GM23338 (cell line): ENCODE measurements around the gene KLF1. TPM values are rescaled to one million over a fixed set of nuclear protein-coding genes. Genes with fewer than 3 reads are reported as not detected.

Experiments used
- ATAC-seq: fragments of 200-7000 bp; cut with Tn5 transposase; 3 replicates; pipeline ENCODE4 v1.9.1; 2020
- DNase-seq: peaks from one replicate; pipeline ENCODE4 v3.0.0-alpha.2; 2015; ENCODE audit warnings: low spot score
- H2AFZ ChIP-seq: fragments of 200-600 bp; sonication (generic); 2 replicates; pipeline ENCODE4 v1.8.0; 2016; ENCODE audit warnings: antibody characterized with exemption, mild to moderate bottlenecking, moderate library complexity
- H3F3A ChIP-seq: fragments of 200-600 bp; sonication (generic); replicated peaks from 2 replicates; pipeline ENCODE4 v1.8.0; 2017; ENCODE audit warnings: antibody characterized with exemption, mixed run types, low read depth
- H3K27ac ChIP-seq: fragments of 200-600 bp; sonication (generic); 2 replicates; pipeline ENCODE4 v1.6.1; 2016; ENCODE audit warnings: low read depth
- H3K27me3 ChIP-seq: fragments of 200-600 bp; sonication (generic); 2 replicates; pipeline ENCODE4 v1.8.0; 2016; ENCODE audit warnings: mild to moderate bottlenecking, mixed run types, moderate library complexity; ENCODE audit not compliant: insufficient read depth
- H3K36me3 ChIP-seq: fragments of 200-600 bp; sonication (generic); 2 replicates; pipeline ENCODE4 v1.8.0; 2016; ENCODE audit warnings: mild to moderate bottlenecking; ENCODE audit not compliant: insufficient read depth
- H3K4me1 ChIP-seq: fragments of 200-600 bp; sonication (generic); 2 replicates; pipeline ENCODE4 v1.8.0; 2016; ENCODE audit warnings: mild to moderate bottlenecking, moderate library complexity; ENCODE audit not compliant: insufficient read depth
- H3K4me2 ChIP-seq: fragments of 200-600 bp; sonication (generic); 2 replicates; pipeline ENCODE4 v1.7.1; 2017; ENCODE audit warnings: mixed run types
- H3K4me3 ChIP-seq: fragments of 200-600 bp; sonication (generic); 2 replicates; pipeline ENCODE4 v1.6.1; 2016; ENCODE audit warnings: mixed run types
- H3K79me2 ChIP-seq: fragments of 200-600 bp; sonication (generic); replicated peaks from 2 replicates; pipeline ENCODE4 v1.8.0; 2017; ENCODE audit warnings: mild to moderate bottlenecking; ENCODE audit not compliant: insufficient read depth
- H3K9me2 ChIP-seq: fragments of 200-600 bp; sonication (generic); 2 replicates; pipeline ENCODE4 v1.8.0; 2017; ENCODE audit not compliant: insufficient read depth
- H4K20me1 ChIP-seq: fragments of 200-600 bp; sonication (generic); replicated peaks from 2 replicates; pipeline ENCODE4 v1.8.0; 2017; ENCODE audit warnings: mild to moderate bottlenecking; ENCODE audit not compliant: insufficient read depth
- H3K27ac Mint-ChIP-seq: 2 replicates; pipeline ENCODE4 v1.8.0; 2020; ENCODE audit warnings: inconsistent platforms, mild to moderate bottlenecking, moderate library complexity, mixed read lengths
- H3K27me3 Mint-ChIP-seq: 3 replicates; pipeline ENCODE4 v1.8.0; 2022; ENCODE audit warnings: low read depth, mild to moderate bottlenecking, moderate library complexity, mixed read lengths, inconsistent platforms; ENCODE audit not compliant: insufficient read depth, poor library complexity
- H3K36me3 Mint-ChIP-seq: 3 replicates; pipeline ENCODE4 v1.8.0; 2021; ENCODE audit warnings: low read depth, mild to moderate bottlenecking, inconsistent platforms, moderate library complexity, mixed read lengths
- H3K4me1 Mint-ChIP-seq: 3 replicates; pipeline ENCODE4 v1.8.0; 2020; ENCODE audit warnings: mild to moderate bottlenecking, inconsistent platforms, mixed read lengths
- H3K4me3 Mint-ChIP-seq: 3 replicates; pipeline ENCODE4 v1.8.0; 2021; ENCODE audit warnings: moderate library complexity, mild to moderate bottlenecking, inconsistent platforms, mixed read lengths
- H3K9me3 Mint-ChIP-seq: 3 replicates; pipeline ENCODE4 v1.8.0; 2020; ENCODE audit warnings: moderate library complexity, mild to moderate bottlenecking, inconsistent platforms, mixed read lengths
- CTCF ChIP-seq, 2 experiments: fragments of 200-600 bp in 1 of 2; sonication (generic) in 1 of 2; conservative IDR thresholded peaks; 2 replicates each; pipeline versions ENCODE4 v1.5.1 to v1.6.1; 2016 to 2017; ENCODE audit warnings: antibody characterized with exemption in 2 of 2, low read depth in 2 of 2, mild to moderate bottlenecking in 2 of 2, moderate library complexity in 1 of 2
- JUNB ChIP-seq: IDR thresholded peaks from one replicate; pipeline ENCODE4 v1.6.1; 2016; ENCODE audit warnings: antibody characterized with exemption; ENCODE audit not compliant: unreplicated experiment
- NANOG ChIP-seq: IDR thresholded peaks from 2 replicates; pipeline ENCODE4 v1.6.1; 2016; ENCODE audit warnings: antibody characterized with exemption, borderline replicate concordance
- POLR2AphosphoS5 ChIP-seq: IDR thresholded peaks from 2 replicates; pipeline ENCODE4 v1.6.1; 2016; ENCODE audit warnings: antibody characterized with exemption, low read depth
- STAT1 ChIP-seq: IDR thresholded peaks from one replicate; pipeline ENCODE4 v1.6.1; 2016; ENCODE audit warnings: antibody characterized with exemption; ENCODE audit not compliant: unreplicated experiment
- ZNF114 ChIP-seq: fragments of 250-450 bp; sonication (Bioruptor Pico); IDR thresholded peaks from 2 replicates; pipeline ENCODE4 v1.5.0; 2020; ENCODE audit warnings: mild to moderate bottlenecking, moderate library complexity
- ZNF331 ChIP-seq: fragments of 250-450 bp; sonication (Bioruptor Pico); IDR thresholded peaks from 2 replicates; pipeline ENCODE4 v1.5.0; 2020; ENCODE audit warnings: low read depth, mild to moderate bottlenecking, moderate library complexity
- polyA plus RNA-seq: library from polyadenylated mRNA; unstranded; fragments of >200 nt; fragmentation: Nextera tagmentation; extraction: Ambion mirVana; gene quantifications from 2 replicates; pipeline ENCODE4 v1.2.1, GENCODE V29; 2016
- total RNA-seq: library from RNA; depleted of rRNA; stranded (reverse); fragments of >200 nt; shearing (Covaris generic); gene quantifications from 2 replicates; pipeline ENCODE4 v1.2.3, GENCODE V29; 2014
- TF ChIP-seq, protein P1 (sequence below): fragments of 250-450 bp; sonication (Bioruptor Pico); IDR thresholded peaks from 2 replicates; pipeline ENCODE4 v1.5.0; 2020; ENCODE audit warnings: mild to moderate bottlenecking, moderate library complexity

Gene KLF1
- total and polyA plus RNA-seq, 2 experiments from 2014 or later: 0.74 to 1.1 TPM

DNA sequence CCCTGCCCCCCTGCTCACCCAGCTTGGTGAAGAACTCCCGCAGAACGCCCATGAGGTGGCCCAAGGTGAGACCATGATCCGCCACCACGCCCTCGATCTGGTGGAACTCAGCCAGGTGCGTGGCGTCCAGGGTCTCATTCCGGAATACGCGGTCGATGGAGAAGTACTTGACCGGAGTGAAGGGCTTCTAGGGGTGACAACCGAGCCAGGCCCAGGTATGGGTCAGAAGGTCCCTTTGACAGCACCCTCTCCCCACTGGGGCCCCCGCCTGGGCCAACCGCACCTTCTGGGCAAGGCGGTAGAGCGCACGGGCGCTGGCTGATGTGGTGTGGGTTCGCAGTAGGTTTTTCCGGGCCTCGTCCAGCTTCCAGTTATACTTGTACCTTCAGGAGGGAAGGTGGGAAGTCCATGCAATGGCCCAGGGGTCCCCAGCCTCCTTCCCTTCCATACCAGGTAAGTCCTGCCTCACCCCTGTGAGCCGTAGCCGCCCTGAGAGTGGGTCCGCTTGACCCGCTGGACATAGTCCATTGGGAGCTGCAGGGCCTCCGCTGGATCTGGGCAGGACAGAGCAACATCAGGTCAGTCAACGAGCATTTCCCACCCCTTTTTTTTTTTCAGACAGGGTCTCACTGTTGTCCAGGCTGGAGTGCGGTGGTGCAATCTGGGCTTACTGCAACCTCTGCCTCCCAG lies 37.8 kb upstream of the KLF1 start (continued):
- TF ChIP-seq, protein P1, sequence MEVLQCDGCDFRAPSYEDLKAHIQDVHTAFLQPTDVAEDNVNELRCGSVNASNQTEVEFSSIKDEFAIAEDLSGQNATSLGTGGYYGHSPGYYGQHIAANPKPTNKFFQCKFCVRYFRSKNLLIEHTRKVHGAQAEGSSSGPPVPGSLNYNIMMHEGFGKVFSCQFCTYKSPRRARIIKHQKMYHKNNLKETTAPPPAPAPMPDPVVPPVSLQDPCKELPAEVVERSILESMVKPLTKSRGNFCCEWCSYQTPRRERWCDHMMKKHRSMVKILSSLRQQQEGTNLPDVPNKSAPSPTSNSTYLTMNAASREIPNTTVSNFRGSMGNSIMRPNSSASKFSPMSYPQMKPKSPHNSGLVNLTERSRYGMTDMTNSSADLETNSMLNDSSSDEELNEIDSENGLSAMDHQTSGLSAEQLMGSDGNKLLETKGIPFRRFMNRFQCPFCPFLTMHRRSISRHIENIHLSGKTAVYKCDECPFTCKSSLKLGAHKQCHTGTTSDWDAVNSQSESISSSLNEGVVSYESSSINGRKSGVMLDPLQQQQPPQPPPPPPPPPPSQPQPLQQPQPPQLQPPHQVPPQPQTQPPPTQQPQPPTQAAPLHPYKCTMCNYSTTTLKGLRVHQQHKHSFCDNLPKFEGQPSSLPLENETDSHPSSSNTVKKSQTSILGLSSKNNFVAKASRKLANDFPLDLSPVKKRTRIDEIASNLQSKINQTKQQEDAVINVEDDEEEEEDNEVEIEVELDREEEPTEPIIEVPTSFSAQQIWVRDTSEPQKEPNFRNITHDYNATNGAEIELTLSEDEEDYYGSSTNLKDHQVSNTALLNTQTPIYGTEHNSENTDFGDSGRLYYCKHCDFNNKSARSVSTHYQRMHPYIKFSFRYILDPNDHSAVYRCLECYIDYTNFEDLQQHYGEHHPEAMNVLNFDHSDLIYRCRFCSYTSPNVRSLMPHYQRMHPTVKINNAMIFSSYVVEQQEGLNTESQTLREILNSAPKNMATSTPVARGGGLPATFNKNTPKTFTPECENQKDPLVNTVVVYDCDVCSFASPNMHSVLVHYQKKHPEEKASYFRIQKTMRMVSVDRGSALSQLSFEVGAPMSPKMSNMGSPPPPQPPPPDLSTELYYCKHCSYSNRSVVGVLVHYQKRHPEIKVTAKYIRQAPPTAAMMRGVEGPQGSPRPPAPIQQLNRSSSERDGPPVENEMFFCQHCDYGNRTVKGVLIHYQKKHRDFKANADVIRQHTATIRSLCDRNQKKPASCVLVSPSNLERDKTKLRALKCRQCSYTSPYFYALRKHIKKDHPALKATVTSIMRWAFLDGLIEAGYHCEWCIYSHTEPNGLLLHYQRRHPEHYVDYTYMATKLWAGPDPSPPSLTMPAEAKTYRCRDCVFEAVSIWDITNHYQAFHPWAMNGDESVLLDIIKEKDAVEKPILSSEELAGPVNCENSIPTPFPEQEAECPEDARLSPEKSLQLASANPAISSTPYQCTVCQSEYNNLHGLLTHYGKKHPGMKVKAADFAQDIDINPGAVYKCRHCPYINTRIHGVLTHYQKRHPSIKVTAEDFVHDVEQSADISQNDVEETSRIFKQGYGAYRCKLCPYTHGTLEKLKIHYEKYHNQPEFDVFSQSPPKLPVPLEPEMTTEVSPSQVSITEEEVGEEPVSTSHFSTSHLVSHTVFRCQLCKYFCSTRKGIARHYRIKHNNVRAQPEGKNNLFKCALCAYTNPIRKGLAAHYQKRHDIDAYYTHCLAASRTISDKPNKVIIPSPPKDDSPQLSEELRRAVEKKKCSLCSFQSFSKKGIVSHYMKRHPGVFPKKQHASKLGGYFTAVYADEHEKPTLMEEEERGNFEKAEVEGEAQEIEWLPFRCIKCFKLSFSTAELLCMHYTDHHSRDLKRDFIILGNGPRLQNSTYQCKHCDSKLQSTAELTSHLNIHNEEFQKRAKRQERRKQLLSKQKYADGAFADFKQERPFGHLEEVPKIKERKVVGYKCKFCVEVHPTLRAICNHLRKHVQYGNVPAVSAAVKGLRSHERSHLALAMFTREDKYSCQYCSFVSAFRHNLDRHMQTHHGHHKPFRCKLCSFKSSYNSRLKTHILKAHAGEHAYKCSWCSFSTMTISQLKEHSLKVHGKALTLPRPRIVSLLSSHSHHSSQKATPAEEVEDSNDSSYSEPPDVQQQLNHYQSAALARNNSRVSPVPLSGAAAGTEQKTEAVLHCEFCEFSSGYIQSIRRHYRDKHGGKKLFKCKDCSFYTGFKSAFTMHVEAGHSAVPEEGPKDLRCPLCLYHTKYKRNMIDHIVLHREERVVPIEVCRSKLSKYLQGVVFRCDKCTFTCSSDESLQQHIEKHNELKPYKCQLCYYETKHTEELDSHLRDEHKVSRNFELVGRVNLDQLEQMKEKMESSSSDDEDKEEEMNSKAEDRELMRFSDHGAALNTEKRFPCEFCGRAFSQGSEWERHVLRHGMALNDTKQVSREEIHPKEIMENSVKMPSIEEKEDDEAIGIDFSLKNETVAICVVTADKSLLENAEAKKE (CRISPR knock-in tag): no peak
- no peak for TF ChIP-seq STAT1

DNA sequence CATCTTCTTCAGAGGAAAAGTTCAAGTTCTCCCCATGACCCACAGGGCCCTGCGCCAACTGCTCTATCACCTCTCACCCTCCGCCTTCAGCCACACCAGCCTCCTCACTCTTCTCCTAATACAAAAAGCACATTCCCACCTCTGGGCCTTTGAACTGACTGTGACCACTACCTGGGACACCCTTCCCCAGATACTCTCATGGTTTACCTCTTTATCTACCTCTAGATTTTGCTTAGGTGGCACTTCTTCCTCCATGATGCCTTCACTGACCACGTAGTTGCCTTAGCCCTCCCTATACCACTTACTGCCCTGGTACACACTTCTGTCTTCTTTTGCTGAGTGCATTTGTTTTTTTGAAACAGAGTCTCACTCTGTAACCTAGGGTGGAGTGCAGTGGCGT lies 36.0 kb upstream of the KLF1 start:
- Histone ChIP-seq H3F3A (peaks cover 12% of the 10 kb centered on the region; the same call in 1 of the 2 replicates), H3K4me1 (no peaks in the 10 kb centered on the region), H3K9me2 (no peaks in the 10 kb centered on the region; the same call in 1 of the 2 replicates), H3K27me3 (peaks cover 10% of the 10 kb centered on the region), H3K27ac (no peak overlapping the region), H3K4me2 (no peak overlapping the region), H3K79me2 (no peaks in the 10 kb centered on the region), H4K20me1 (peaks cover 6% of the 10 kb centered on the region; the same call in 1 of the 2 replicates), H3K4me3 (no peak overlapping the region), H3K36me3 (peaks cover 30% of the 10 kb centered on the region), H2AFZ (no peak overlapping the region)
- DNase-seq: no peak
- peaks cover 79% of the 10 kb centered on the region for H3K36me3 Mint-ChIP-seq
- H3K9me3 Mint-ChIP-seq: peaks cover 11% of the 10 kb centered on the region; the same call in 2 of the 3 replicates
- ATAC-seq: no peak
- no peaks in the 10 kb centered on the region for H3K4me1 Mint-ChIP-seq
- H3K27ac Mint-ChIP-seq: no peak overlapping the region
- H3K4me3 Mint-ChIP-seq: no peak overlapping the region; the same call in 2 of the 3 replicates
- peaks cover 34% of the 10 kb centered on the region for H3K27me3 Mint-ChIP-seq
- no peak for TF ChIP-seq ZNF114 (CRISPR knock-in tag)
- TF ChIP-seq CTCF (conservative IDR thresholded peaks at IDR 0.05; ENCODE audit: low read depth in 2 of 2): no peak
- TF ChIP-seq POLR2AphosphoS5: no peak
- no peak for TF ChIP-seq NANOG
- TF ChIP-seq STAT1: no peak
- TF ChIP-seq ZNF331: no peak
- TF ChIP-seq JUNB: no peak
